HepG2 (cell line): ENCODE results near the gene PCYOX1L. TPM values are rescaled to one million over a fixed set of nuclear protein-coding genes. Genes with fewer than 3 reads are reported as not detected.

Experiments used
- EZH2 ChIP-seq: conservative IDR thresholded peaks from 2 replicates; pipeline ENCODE4 v1.6.1; 2012; ENCODE audit warnings: mild to moderate bottlenecking, low read depth, low read length, moderate library complexity
- GABPB1 ChIP-seq: IDR thresholded peaks from 2 replicates; pipeline ENCODE4 v1.6.1; 2016; ENCODE audit warnings: mild to moderate bottlenecking, missing genetic modification reagents, moderate library complexity, missing compliant biosample characterization
- HCFC1 ChIP-seq: fragments of 150-350 bp; IDR thresholded peaks from 2 replicates; pipeline ENCODE4 v1.6.1; 2014; ENCODE audit warnings: low read depth, low read length
- KMT2A ChIP-seq: sonication (generic); formaldehyde crosslinking; IDR thresholded peaks from 2 replicates; pipeline ENCODE4 v1.4.0; 2020; ENCODE audit warnings: missing genetic modification reagents
- POLR2AphosphoS5 ChIP-seq: IDR thresholded peaks from 2 replicates; pipeline ENCODE4 v1.6.1; 2012; ENCODE audit warnings: low read depth, low read length
- RBM22 ChIP-seq: fragments of 200-400 bp; formaldehyde crosslinking; optimal IDR thresholded peaks from 2 replicates; pipeline ENCODE3; 2017; ENCODE audit warnings: mild to moderate bottlenecking, low read length, moderate library complexity
- SMARCC2 ChIP-seq: fragments of 450-650 bp; IDR thresholded peaks from 2 replicates; pipeline ENCODE4 v1.6.1; 2017; ENCODE audit warnings: antibody characterized with exemption, mild to moderate bottlenecking
- SP1 ChIP-seq, 2 experiments: fragments of 450-650 bp in 1 of 2; sonication (generic) in 1 of 2; formaldehyde crosslinking in 1 of 2; IDR thresholded peaks; 2 replicates each; pipeline versions ENCODE4 v1.4.0 to v1.6.1; 2016 to 2020; ENCODE audit warnings: missing genetic modification reagents in 1 of 2
- TBP ChIP-seq: sonication (generic); formaldehyde crosslinking; IDR thresholded peaks from 2 replicates; pipeline ENCODE4 v1.5.0; 2020; ENCODE audit warnings: missing genetic modification reagents
- ZFP36 ChIP-seq: fragments of 150-350 bp; IDR thresholded peaks from 2 replicates; pipeline ENCODE4 v1.6.1; 2018; ENCODE audit warnings: borderline replicate concordance, low read length, low read depth; ENCODE audit not compliant: partially characterized antibody
- ZNF205 ChIP-seq: IDR thresholded peaks from 2 replicates; pipeline ENCODE4 v1.6.1; 2018; ENCODE audit warnings: missing biosample characterization, missing genetic modification reagents
- ZNF256 ChIP-seq: sonication (generic); formaldehyde crosslinking; conservative IDR thresholded peaks from 2 replicates; pipeline ENCODE4 v1.4.0; 2020; ENCODE audit warnings: missing genetic modification reagents
- ZNF263 ChIP-seq: sonication (generic); formaldehyde crosslinking; IDR thresholded peaks from 2 replicates; pipeline ENCODE4 v1.4.0; 2020; ENCODE audit warnings: missing genetic modification reagents
- ZNF343 ChIP-seq: sonication (generic); formaldehyde crosslinking; IDR thresholded peaks from 2 replicates; pipeline ENCODE4 v1.4.0; 2020; ENCODE audit warnings: mild to moderate bottlenecking, missing genetic modification reagents
- ZNF484 ChIP-seq: sonication (generic); formaldehyde crosslinking; IDR thresholded peaks from 2 replicates; pipeline ENCODE4 v1.5.1; 2020; ENCODE audit warnings: mild to moderate bottlenecking, low read depth, missing genetic modification reagents, borderline replicate concordance
- polyA plus RNA-seq, 8 experiments: library from polyadenylated mRNA; depleted of rRNA in 3 of 8; stranded (reverse) in 7 of 8; unstranded in 1 of 8; fragments of >200 nt; fragmentation: Illumina TruSeq in 4 of 8; extraction: Trizol in 4 of 8; gene quantifications; 2 replicates each; pipeline versions ENCODE4 v1.2.1 to v1.2.3, GENCODE V29; 2011 to 2016; ENCODE audit warnings: low read depth in 4 of 8, missing spikeins in 1 of 8, mixed read lengths in 1 of 8; ENCODE audit not compliant: insufficient read depth in 1 of 8
- total RNA-seq, 5 experiments: library from RNA; depleted of rRNA; stranded (reverse); fragments of >200 nt; fragmentation: Illumina TruSeq; extraction: Trizol; gene quantifications; 2 replicates each; pipeline ENCODE4 v1.2.3, GENCODE V29; 2016; ENCODE audit warnings: low read depth in 1 of 5
- TF ChIP-seq, protein P1 (sequence below): sonication (generic); formaldehyde crosslinking; IDR thresholded peaks from 2 replicates; pipeline ENCODE4 v1.8.1; 2023; ENCODE audit warnings: mild to moderate bottlenecking, missing genetic modification reagents
- TF ChIP-seq, protein P2 (sequence below): sonication (generic); formaldehyde crosslinking; IDR thresholded peaks from 2 replicates; pipeline ENCODE4 v1.4.0; 2020; ENCODE audit warnings: missing genetic modification reagents
- TF ChIP-seq, protein P3 (sequence below): sonication (generic); formaldehyde crosslinking; IDR thresholded peaks from 2 replicates; pipeline ENCODE4 v1.9.0; 2021; ENCODE audit warnings: missing genetic modification reagents, borderline replicate concordance
- TF ChIP-seq, protein P4 (sequence below): fragments of 450-650 bp; IDR thresholded peaks from 2 replicates; pipeline ENCODE4 v1.6.1; 2016
- TF ChIP-seq, protein P5 (sequence below): sonication (generic); formaldehyde crosslinking; IDR thresholded peaks from 2 replicates; pipeline ENCODE4 v1.5.1; 2020; ENCODE audit warnings: mild to moderate bottlenecking, missing genetic modification reagents, moderate library complexity

PCYOX1L gene
- total and polyA plus RNA-seq, 2 of the 13 experiments (the other 11 are each of a cell fraction or from before 2014, with no cell fraction given) = 1.00 to 3.7 TPM

DNA sequence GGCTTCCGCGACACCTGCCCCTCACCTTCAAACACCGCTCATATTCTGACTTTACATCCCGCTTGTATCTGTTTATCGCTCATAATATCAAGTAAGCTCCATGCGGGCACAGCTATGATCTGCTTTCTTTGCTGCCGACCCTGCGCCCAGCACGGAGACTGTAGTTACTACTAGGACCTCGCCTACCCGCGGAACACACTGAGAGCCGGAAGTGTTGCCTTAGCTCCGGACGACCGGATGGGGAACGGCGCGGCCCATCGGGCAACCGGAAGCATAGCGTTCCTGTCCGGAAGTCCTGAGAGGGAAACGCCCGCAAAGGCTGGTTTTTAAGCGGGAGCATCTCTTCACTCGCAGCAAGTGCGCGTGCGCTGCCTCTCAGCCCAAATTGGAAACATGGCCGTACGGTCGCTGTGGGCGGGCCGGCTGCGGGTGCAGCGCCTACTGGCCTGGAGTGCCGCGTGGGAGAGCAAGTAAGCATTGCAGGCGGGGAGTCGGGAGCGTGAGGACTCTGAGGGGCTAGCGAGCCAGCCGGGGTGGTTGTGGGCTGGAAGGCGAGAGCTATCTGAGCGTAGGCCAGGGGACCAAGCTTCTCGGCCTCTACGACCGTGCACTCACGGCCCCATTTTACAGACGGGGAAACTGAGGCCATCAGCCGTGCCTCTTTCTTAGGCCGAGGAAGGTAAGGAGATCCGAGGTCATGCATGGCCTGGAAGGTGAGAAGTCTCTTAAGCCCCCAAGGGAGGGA, 12.5 kb upstream of the PCYOX1L start, which contains the start of gene GRPEL2 (continued):
- no peak for TF ChIP-seq ZNF484 (CRISPR knock-in tag)
- TF ChIP-seq ZNF343 (CRISPR knock-in tag) = 0 out of 2 replicates have a peak, but pooled peaks have one; percentile 55
- TF ChIP-seq, protein P1, sequence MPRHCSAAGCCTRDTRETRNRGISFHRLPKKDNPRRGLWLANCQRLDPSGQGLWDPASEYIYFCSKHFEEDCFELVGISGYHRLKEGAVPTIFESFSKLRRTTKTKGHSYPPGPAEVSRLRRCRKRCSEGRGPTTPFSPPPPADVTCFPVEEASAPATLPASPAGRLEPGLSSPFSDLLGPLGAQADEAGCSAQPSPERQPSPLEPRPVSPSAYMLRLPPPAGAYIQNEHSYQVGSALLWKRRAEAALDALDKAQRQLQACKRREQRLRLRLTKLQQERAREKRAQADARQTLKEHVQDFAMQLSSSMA (CRISPR knock-in tag) = 0 out of 2 replicates have a peak, but pooled peaks have one; percentile 53
- no peak for TF ChIP-seq SMARCC2
- no peak for TF ChIP-seq ZFP36
- peak; percentile 69 for TF ChIP-seq HCFC1
- peak; percentile 98 for TF ChIP-seq GABPB1 (CRISPR knock-in tag)
- TF ChIP-seq KMT2A (CRISPR knock-in tag) = peak; percentile 86
- TF ChIP-seq ZNF205 = 0 out of 2 replicates have a peak, but pooled peaks have one; percentile 52
- TF ChIP-seq, protein P2, sequence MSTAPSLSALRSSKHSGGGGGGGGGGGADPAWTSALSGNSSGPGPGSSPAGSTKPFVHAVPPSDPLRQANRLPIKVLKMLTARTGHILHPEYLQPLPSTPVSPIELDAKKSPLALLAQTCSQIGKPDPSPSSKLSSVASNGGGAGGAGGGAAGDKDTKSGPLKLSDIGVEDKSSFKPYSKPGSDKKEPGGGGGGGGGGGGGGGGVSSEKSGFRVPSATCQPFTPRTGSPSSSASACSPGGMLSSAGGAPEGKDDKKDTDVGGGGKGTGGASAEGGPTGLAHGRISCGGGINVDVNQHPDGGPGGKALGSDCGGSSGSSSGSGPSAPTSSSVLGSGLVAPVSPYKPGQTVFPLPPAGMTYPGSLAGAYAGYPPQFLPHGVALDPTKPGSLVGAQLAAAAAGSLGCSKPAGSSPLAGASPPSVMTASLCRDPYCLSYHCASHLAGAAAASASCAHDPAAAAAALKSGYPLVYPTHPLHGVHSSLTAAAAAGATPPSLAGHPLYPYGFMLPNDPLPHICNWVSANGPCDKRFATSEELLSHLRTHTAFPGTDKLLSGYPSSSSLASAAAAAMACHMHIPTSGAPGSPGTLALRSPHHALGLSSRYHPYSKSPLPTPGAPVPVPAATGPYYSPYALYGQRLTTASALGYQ = peak; percentile 75; the same call in 1 of the 2 replicates
- TF ChIP-seq TBP (CRISPR knock-in tag) = no peak
- TF ChIP-seq ZNF256 (CRISPR knock-in tag) = no peak
- no peak for TF ChIP-seq SP1 (IDR thresholded peaks at IDR 0.05)
- no peak for TF ChIP-seq SP1 (CRISPR knock-in tag; IDR thresholded peaks at IDR 0.05)
- TF ChIP-seq, protein P3, sequence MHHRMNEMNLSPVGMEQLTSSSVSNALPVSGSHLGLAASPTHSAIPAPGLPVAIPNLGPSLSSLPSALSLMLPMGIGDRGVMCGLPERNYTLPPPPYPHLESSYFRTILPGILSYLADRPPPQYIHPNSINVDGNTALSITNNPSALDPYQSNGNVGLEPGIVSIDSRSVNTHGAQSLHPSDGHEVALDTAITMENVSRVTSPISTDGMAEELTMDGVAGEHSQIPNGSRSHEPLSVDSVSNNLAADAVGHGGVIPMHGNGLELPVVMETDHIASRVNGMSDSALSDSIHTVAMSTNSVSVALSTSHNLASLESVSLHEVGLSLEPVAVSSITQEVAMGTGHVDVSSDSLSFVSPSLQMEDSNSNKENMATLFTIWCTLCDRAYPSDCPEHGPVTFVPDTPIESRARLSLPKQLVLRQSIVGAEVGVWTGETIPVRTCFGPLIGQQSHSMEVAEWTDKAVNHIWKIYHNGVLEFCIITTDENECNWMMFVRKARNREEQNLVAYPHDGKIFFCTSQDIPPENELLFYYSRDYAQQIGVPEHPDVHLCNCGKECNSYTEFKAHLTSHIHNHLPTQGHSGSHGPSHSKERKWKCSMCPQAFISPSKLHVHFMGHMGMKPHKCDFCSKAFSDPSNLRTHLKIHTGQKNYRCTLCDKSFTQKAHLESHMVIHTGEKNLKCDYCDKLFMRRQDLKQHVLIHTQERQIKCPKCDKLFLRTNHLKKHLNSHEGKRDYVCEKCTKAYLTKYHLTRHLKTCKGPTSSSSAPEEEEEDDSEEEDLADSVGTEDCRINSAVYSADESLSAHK = no peak; the same call in 1 of the 2 replicates
- no peak for TF ChIP-seq ZNF263 (CRISPR knock-in tag)
- TF ChIP-seq, protein P4, sequence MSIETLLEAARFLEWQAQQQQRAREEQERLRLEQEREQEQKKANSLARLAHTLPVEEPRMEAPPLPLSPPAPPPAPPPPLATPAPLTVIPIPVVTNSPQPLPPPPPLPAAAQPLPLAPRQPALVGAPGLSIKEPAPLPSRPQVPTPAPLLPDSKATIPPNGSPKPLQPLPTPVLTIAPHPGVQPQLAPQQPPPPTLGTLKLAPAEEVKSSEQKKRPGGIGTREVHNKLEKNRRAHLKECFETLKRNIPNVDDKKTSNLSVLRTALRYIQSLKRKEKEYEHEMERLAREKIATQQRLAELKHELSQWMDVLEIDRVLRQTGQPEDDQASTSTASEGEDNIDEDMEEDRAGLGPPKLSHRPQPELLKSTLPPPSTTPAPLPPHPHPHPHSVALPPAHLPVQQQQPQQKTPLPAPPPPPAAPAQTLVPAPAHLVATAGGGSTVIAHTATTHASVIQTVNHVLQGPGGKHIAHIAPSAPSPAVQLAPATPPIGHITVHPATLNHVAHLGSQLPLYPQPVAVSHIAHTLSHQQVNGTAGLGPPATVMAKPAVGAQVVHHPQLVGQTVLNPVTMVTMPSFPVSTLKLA = no peak
- TF ChIP-seq, protein P5, sequence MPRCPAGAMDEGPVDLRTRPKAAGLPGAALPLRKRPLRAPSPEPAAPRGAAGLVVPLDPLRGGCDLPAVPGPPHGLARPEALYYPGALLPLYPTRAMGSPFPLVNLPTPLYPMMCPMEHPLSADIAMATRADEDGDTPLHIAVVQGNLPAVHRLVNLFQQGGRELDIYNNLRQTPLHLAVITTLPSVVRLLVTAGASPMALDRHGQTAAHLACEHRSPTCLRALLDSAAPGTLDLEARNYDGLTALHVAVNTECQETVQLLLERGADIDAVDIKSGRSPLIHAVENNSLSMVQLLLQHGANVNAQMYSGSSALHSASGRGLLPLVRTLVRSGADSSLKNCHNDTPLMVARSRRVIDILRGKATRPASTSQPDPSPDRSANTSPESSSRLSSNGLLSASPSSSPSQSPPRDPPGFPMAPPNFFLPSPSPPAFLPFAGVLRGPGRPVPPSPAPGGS (CRISPR knock-in tag) = peak; percentile 88
- peak; percentile 90 for TF ChIP-seq POLR2AphosphoS5
- TF ChIP-seq EZH2 = no peak
- no peak for TF ChIP-seq RBM22
